Heart left ventricle (tissue), 16 donors: ENCODE measurements around the gene NDST1. TPM values are rescaled to one million over a fixed set of nuclear protein-coding genes. Genes with fewer than 3 reads are reported as not detected.
A peak's percentile ranks its signal among the peaks of the same experiment; 100 is the strongest.

Experiments
- ATAC-seq, 4 donors: fragments of 200-7000 bp; cut with Tn5 transposase; one replicate each; pipeline ENCODE4 v1.9.1; 2020 to 2022; ENCODE audit warnings: moderate library complexity in 4 of 4, mild to moderate bottlenecking in 3 of 4, moderate number of reproducible peaks in 1 of 4
- DNase-seq, 5 donors: peaks; one replicate each; pipeline ENCODE4 v3.0.0-alpha.2; 2020
- H3K27ac ChIP-seq, 12 donors: fragments of 200-600 bp; sonication (generic) in 4 of 12; one replicate each; pipeline versions ENCODE4 v1.5.0 to v1.8.0; 2016 to 2022; ENCODE audit warnings: mild to moderate bottlenecking in 2 of 12
- H3K27me3 ChIP-seq, 9 donors: fragments of 200-600 bp; sonication (generic) in 2 of 9; one replicate each; pipeline versions ENCODE4 v1.5.1 to v1.8.0; 2016 to 2022; ENCODE audit warnings: mild to moderate bottlenecking in 3 of 9
- H3K36me3 ChIP-seq, 9 donors: fragments of 200-600 bp; sonication (generic) in 2 of 9; one replicate each; pipeline versions ENCODE4 v1.5.0 to v1.8.0; 2018 to 2022; ENCODE audit warnings: mild to moderate bottlenecking in 2 of 9
- H3K4me1 ChIP-seq, 12 donors: fragments of 200-600 bp; sonication (generic) in 4 of 12; one replicate each; pipeline versions ENCODE4 v1.5.0 to v1.8.0; 2016 to 2022; ENCODE audit warnings: mild to moderate bottlenecking in 3 of 12
- H3K4me3 ChIP-seq, 12 donors: fragments of 200-600 bp; sonication (generic) in 4 of 12; one replicate each; pipeline versions ENCODE4 v1.5.0 to v1.8.0; 2017 to 2022; ENCODE audit warnings: mild to moderate bottlenecking in 9 of 12, moderate library complexity in 4 of 12
- H3K9me3 ChIP-seq, 12 donors: fragments of 200-600 bp; sonication (generic) in 4 of 12; one replicate each; pipeline versions ENCODE4 v1.5.0 to v1.8.0; 2016 to 2022; ENCODE audit warnings: mild to moderate bottlenecking in 1 of 12
- CTCF ChIP-seq, 12 donors: fragments of 200-600 bp; sonication (generic) in 4 of 12; IDR thresholded peaks; one replicate each; pipeline versions ENCODE4 v1.5.0 to v1.8.0; 2018 to 2022; ENCODE audit warnings: antibody characterized with exemption in 12 of 12, mild to moderate bottlenecking in 5 of 12
- POLR2A ChIP-seq, 2 donors: fragments of 450-650 bp; IDR thresholded peaks; one replicate each; pipeline ENCODE4 v1.6.1; 2017; ENCODE audit warnings: antibody characterized with exemption in 2 of 2, mild to moderate bottlenecking in 2 of 2, moderate library complexity in 2 of 2
- WGBS, 4 donors: extraction: QIAGEN DNeasy Blood & Tissue Kit in 2 of 4; methylation state at CpG; one replicate each; pipeline versions ENCODE4 v1.1.5 to v1.1.7; 2013 to 2018; 5-methylcytosine and 5-hydroxymethylcytosine counted together
- intact Hi-C, 10 donors: fragments of 100-400 bp; cut with DNase I; formaldehyde crosslinking; loops; one replicate each; pipeline versions ENCODE4 v1.11.1 to v1.14.2; 2022
- polyA plus RNA-seq, 2 donors: library from polyadenylated mRNA; stranded (reverse); fragments of 200-250 nt; gene quantifications; one replicate each; pipeline ENCODE4 v1.2.3, GENCODE V29; 2013
- total RNA-seq, 9 donors: library from RNA; depleted of rRNA in 2 of 9; stranded (reverse); fragments of >200 nt in 2 of 9; fragmentation: NEBNext Ultra II Directional in 3 of 9; extraction: Animal tissue kit (Norgen Biotek cat#: 25700) in 3 of 9; gene quantifications; one replicate each; pipeline versions ENCODE4 v1.1.0 to v1.2.4, GENCODE V29; 2016 to 2023
- donor health status: ischemic (EF 13 %, LVEDD 7.1; RV severe dilation, severe dysfunction).
- donor health status: healthy with polysubstance abuse.
- donor health status: DM: no; HTN: yes; CAD: no.
- donor health status: DM: no; HTN: no; CAD: no.
- donor health status: ischemic (EF 25% LVEDD 6.9; RV normal size, moderate dysfunction).
- donor health status: ischemic (EF 25% LVEDD 5.7; RV mildly dilated, moderate dysfunction).
- donor health status: healthy.
- donor health status: DM: yes; HTN: yes; CAD: no.
- donor health status: ischemic (EF 35%, LVEDD 5.7; RV mildly dilated, moderate dysfunction).
- donor health status: nonischemic (EF 11% LVEDD 7.7; RV severe dilation, severe dysfunction).
- donor health status: DM: yes; HTN: yes; CAD: no.
- donor health status: PGD.
- donor health status: ischemic (EF 29% LVEDD 5.4; RV normal size, mild dysfunction).
- donor health status: nonischemic (EF 23%, LVEDD 6.1; RV moderate dilation, normal function).

NDST1 gene
- total and polyA plus RNA-seq, 11 donors = 32.1 to 156 (median 68.5) TPM

GRCh38 chr5:150561571-150562275 is 53.8 kb downstream of the NDST1 start:
- Histone ChIP-seq H3K27ac (no peak overlapping the region), H3K4me1 (peaks cover 0 to 20% (median 4%) of the 10 kb centered on the region in 12 donors), H3K9me3 (peaks cover 0 to 5% (median 0%) of the 10 kb centered on the region in 12 donors), H3K27me3 (no peaks in the 10 kb centered on the region), H3K36me3 (peaks cover 0 to 8% (median 5%) of the 10 kb centered on the region in 9 donors), H3K4me3 (no peak overlapping the region)
- ATAC-seq (peak in 1 of 4 donors; percentile 7), DNase-seq (no peak)
- 76 to 88% (median 84%) methylated on average over 4 of the region's 4 CpGs for WGBS, 4 donors
- intact Hi-C loops = loop anchor here (1.0 to 5.0 kb wide), 11 partner anchors 93 to 287 kb away; partner anchors contain the start of genes IRGM (in 9 of the 10) and RBM22 (in 4 of the 10)
- TF ChIP-seq CTCF (IDR thresholded peaks at IDR 0.05) = no peak
- no peak for TF ChIP-seq POLR2A (IDR thresholded peaks at IDR 0.05)

- peaks cover 0 to 20% (median 5%) of the 10 kb centered on the region in 12 donors for H3K4me1 ChIP-seq
- H3K4me3 ChIP-seq = no peak overlapping the region
- H3K9me3 ChIP-seq = peaks cover 0 to 5% (median 0%) of the 10 kb centered on the region in 12 donors
- TF ChIP-seq CTCF (IDR thresholded peaks at IDR 0.05) (peak; percentile 37 to 63 (median 54)), POLR2A (IDR thresholded peaks at IDR 0.05) (no peak)
- no peak overlapping the region for H3K27ac ChIP-seq
- WGBS, 4 donors = 50 to 64% (median 55%) methylated on average over 2 of the region's 2 CpGs
- no peaks in the 10 kb centered on the region for H3K27me3 ChIP-seq
- intact Hi-C loops = loop anchor here in 9 of 10 donors (1.0 to 5.0 kb wide), 7 partner anchors 92 to 284 kb away; partner anchors contain the start of genes IRGM (in 4 of the 9) and RBM22 (in 3 of the 9)
- ATAC-seq (no peak), DNase-seq (no peak)
- H3K36me3 ChIP-seq = no peaks in the 10 kb centered on the region
Observed at GRCh38 chr5:150562832-150563231, 54.9 kb downstream of the NDST1 start.

GRCh38 chr5:150565868-150566267 is 57.9 kb downstream of the NDST1 start:
- Histone ChIP-seq H3K27ac (no peak overlapping the region), H3K4me1 (peaks cover 0 to 18% (median 4%) of the 10 kb centered on the region in 12 donors), H3K27me3 (no peaks in the 10 kb centered on the region), H3K4me3 (no peak overlapping the region), H3K36me3 (no peaks in the 10 kb centered on the region), H3K9me3 (peaks cover 0 to 5% (median 0%) of the 10 kb centered on the region in 12 donors)
- ATAC-seq (no peak), DNase-seq (no peak)
- WGBS, 4 donors = 38 to 98% (median 93%) methylated on average over 1 of the region's 1 CpG
- TF ChIP-seq CTCF (IDR thresholded peaks at IDR 0.05) (no peak), POLR2A (IDR thresholded peaks at IDR 0.05) (no peak)
- intact Hi-C loops = no loop called here

GRCh38 chr5:150567031-150567717 is 59.2 kb downstream of the NDST1 start:
- intact Hi-C loops = no loop called here
- Histone ChIP-seq H3K4me3 (no peak overlapping the region), H3K4me1 (peaks cover 0 to 15% (median 0%) of the 10 kb centered on the region in 12 donors), H3K27me3 (no peaks in the 10 kb centered on the region), H3K36me3 (no peaks in the 10 kb centered on the region), H3K27ac (peak overlapping the region in 1 of 12 donors; percentile 1), H3K9me3 (peaks cover 0 to 5% (median 0%) of the 10 kb centered on the region in 12 donors)
- WGBS, 4 donors = 69 to 79% (median 72%) methylated on average over 3 of the region's 3 CpGs
- no peak for DNase-seq
- TF ChIP-seq POLR2A (IDR thresholded peaks at IDR 0.05) (no peak), CTCF (IDR thresholded peaks at IDR 0.05) (no peak)
- peak in 2 of 4 donors; percentile 71 for ATAC-seq
